HPDE6-E6E7 (cell line): Measurements from ENCODE around the gene PTPN13.
"Not testable (repeated sequence)": the region's sequence is repeated elsewhere in the genome, so short reads cannot be mapped to it uniquely, and the experiment has no call there.

Experiments used
- DNase-seq: peaks from one replicate; pipeline ENCODE4 v3.0.0; 2011; ENCODE audit warnings: missing footprints; ENCODE audit errors: extremely low spot score

The PTPN13 gene

DNA sequence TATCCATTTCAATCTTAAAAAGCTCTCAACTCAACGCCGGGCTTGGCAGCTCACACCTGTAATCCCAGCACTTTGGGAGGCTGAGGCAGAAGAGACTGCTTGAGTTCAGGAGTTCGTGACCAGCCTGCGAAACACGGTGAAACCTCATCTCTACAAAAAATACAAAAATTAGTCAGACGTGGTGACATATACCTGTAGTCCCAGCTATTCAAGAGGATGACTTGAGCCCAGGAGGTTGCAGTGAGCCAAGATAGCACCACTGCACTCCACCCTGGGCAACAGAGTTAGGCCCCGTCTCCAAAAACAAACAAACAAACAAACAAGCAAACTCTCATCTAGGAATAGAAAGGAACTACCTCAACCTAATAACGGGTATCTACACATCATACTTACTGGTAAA lies 50.8 kb downstream of the PTPN13 start:
- DNase-seq: no peak

GRCh38 chr4:86652332-86652932 lies 58.3 kb downstream of the PTPN13 start:
- no peak for DNase-seq

- no peak for DNase-seq
Observed at GRCh38 chr4:86653237-86653865, 59.2 kb downstream of the PTPN13 start.

- not testable (repeated sequence) for DNase-seq
Observed at GRCh38 chr4:86656781-86657180, 62.7 kb downstream of the PTPN13 start.

- no peak for DNase-seq
Observed at GRCh38 chr4:86657382-86657781, 63.3 kb downstream of the PTPN13 start.

- no peak for DNase-seq
Observed at GRCh38 chr4:86657910-86658309, 63.8 kb downstream of the PTPN13 start.

- no peak for DNase-seq
Observed at GRCh38 chr4:86660401-86660800, 66.3 kb downstream of the PTPN13 start.

- DNase-seq: no peak
Observed at GRCh38 chr4:86661006-86661405, 66.9 kb downstream of the PTPN13 start.

DNA sequence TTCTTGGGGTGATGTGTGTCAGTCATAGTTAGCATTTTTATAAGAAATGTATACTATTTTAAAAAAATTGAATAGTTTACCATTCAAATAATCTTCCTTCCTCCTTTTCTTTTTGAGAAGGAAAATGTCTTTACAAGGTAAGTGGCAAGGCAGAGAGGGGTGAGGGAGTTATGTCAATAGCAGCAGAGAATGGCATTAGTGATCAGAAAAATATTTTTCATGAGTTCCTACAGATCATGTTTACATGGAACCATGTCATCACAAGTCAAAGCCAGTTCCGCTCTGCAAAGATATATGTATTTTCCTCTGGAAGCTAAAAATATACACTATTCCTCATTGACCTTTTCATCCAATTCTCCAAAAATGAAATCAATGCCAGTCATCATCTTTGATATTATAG lies 67.3 kb downstream of the PTPN13 start:
- no peak for DNase-seq

DNA sequence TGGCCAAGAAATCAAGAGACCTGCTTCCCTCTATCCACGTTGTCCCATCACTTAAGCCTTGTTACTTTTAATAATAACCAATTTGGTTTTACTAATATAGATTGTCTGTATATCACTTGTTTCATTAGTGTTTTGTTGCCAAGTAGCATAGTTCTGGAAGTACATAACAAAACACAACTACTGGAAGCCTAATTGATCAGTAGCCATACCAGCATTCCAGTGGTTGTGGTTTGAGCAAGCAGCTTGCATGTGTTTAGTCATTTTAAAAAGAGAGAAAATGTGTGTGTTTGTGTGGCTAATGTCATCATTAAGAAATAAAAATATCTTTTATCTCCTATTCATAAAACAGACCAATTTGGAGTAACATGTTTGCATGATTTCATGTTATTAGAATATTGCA lies 70.8 kb downstream of the PTPN13 start:
- no peak for DNase-seq

DNA sequence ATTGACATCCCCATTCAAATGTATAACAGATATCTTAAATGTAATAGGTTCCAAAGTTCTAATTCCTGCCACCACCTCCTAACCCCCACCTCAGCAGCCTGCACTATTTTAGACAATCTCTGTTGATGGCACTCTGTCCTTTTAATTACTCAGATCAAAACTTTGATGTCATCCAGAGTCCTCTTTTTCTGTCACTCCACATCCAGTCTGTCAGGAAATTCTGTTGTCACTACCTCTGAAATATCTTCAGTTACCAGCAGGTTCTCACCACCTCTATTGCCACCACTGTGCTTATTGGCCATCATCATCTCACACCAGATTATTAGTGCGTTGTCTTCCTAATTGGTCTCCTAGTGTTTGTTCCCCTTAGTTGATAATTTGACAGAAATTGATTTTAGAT lies 76.2 kb downstream of the PTPN13 start:
- DNase-seq: no peak

GRCh38 chr4:86670756-86671155 lies 76.6 kb downstream of the PTPN13 start:
- DNase-seq: peak; percentile 33

DNA sequence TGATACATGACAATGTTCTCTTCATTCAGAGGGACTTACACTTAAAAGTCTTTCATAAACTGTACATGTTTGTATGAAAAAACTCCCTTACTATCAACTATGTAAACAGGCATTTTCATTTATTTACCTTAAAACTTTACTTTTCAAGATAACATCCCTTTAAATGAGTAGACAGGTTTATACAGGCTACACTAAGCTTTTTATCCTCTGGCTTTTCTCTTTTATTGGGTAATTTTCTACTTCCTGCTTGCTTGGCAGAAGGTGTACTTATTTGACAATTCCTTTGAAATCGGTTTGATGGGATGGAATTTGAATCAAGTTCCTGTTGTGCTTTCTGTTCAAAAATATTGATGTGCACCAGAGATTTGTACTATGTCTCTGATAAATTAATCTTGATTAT lies 81.4 kb downstream of the PTPN13 start:
- DNase-seq: no peak

DNA sequence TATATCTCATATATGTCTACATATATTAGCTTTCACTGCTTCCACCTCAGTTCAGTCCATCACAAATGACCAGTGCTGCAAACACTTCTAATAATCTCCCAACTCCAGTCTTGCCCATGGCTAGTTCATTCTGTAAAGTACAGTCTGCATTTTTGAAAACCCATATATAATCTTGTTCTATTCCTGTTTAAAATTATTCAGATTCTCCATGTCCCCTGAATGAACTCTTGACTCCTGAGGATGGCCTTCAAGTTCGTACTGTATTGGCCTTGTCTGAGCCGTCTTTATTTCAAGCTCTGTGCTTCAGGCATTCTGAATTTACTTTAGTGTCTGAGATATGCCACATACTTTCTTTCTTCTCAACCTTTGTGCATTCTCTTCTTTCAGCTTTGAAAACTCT lies 84.7 kb downstream of the PTPN13 start:
- no peak for DNase-seq

GRCh38 chr4:86679441-86679840 lies 85.3 kb downstream of the PTPN13 start:
- DNase-seq: no peak

DNA sequence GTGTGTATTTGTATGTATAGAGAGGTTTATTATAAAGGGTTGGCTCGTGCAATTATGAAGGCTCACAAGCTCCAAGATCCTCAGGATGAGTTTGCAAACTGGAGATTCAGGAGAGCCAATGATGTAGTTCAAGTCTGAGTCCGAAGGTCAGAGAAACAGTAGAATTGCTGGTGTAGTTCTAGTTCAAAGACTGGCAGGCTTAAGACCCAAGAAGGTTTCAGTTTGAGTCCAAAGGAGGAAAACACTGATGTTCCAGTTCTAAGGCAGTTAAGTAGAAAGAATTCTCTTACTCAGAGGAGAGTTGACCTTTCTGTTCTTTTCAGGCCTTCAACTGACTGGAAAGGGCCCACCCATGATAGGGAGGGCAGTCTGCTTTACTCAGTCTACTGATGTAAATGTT lies 89.1 kb downstream of the PTPN13 start:
- no peak for DNase-seq

GRCh38 chr4:86683983-86684382 lies 89.9 kb downstream of the PTPN13 start:
- DNase-seq: no peak

- DNase-seq: no peak
Observed at GRCh38 chr4:86685401-86685800, 91.3 kb downstream of the PTPN13 start.

DNA sequence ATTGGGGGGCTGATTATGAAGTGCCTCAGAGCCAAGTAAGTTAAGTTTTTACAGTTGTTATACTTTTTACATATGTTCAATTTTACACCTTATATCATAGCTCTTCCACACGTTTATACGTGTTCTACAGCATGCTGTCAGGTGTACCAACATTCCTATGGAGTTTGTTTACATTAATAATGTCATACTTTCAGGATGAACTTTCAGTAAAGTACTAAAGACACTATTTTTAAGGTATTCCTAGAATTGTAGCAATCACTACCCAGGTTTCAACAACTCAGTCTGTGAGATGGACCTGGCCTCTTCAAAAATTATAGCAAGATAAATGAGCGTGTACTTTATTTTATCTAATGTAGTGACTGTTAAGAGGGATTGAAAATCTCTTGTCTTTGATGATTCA lies 92.6 kb downstream of the PTPN13 start:
- DNase-seq: no peak

GRCh38 chr4:86688026-86688425 lies 93.9 kb downstream of the PTPN13 start:
- DNase-seq: peak; percentile 16

- DNase-seq: no peak
Observed at GRCh38 chr4:86704601-86705000, 110.5 kb downstream of the PTPN13 start.

DNA sequence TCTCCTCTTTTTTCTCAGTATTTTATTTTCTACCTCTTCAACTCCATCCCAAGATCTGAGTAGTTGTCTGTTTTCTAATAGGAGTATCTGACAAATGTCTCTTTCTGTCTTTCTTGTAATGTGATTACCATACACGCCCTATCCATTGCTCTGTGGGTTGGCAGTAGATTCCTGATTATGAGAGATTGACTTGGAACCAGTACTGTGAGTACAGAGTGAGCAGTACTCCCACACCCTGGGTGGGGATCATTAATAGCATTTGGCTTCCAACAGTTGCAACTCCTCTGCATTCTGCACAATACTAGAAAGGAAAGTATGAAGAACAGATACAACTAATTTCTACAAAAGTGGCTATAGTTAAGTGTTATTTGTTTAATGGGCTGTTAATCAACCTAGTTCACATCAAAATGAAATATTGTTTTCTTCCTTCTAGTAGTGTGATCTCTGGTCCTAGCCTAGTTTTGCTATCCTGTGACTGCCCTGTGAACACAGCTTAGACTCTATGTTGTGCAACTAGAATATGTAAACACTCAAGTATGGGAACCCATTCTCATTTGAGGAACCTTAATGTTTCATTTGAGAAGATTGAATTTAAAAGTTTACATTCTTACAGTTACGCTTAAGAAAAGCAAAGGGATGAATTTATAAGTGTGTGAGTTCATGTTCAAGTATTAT lies 112.9 kb downstream of the PTPN13 start:
- no peak for DNase-seq

- DNase-seq: no peak
Observed at GRCh38 chr4:86717651-86718050, 123.5 kb downstream of the PTPN13 start.
